AG04450 (cell line): ENCODE data around the gene HDAC7. TPM values are rescaled to one million over a fixed set of nuclear protein-coding genes. Genes with fewer than 3 reads are reported as not detected.
A peak's percentile ranks its signal among the peaks of the same experiment; 100 is the strongest.

ENCODE experiments used
- CTCF ChIA-PET: fragments of 300-600, 350-600 bp; formaldehyde crosslinking; extraction: SDS; loops from one replicate; lab custom pipeline; 2022; ENCODE audit warnings: antibody characterized with exemption, inconsistent platforms; lab: Charles Lee
- POLR2A ChIA-PET: fragments of 350-600 bp; formaldehyde crosslinking; extraction: SDS; loops from one replicate; lab custom pipeline; 2021; ENCODE audit warnings: antibody characterized with exemption, inconsistent platforms; lab: Yijun Ruan, JAX
- DNase-seq: peaks from one replicate; pipeline ENCODE4 v3.0.0-alpha.2; 2011; ENCODE audit warnings: low read depth, low spot score
- H3K27ac ChIP-seq: one replicate; pipeline ENCODE4 v1.5.1; 2012; ENCODE audit warnings: low read depth, low read length, control low read depth
- H3K27me3 ChIP-seq: one replicate; pipeline ENCODE4 v1.6.0; 2012; ENCODE audit warnings: low read length; ENCODE audit not compliant: control insufficient read depth, insufficient read depth
- H3K4me3 ChIP-seq: 2 replicates; pipeline ENCODE4 v1.5.1; 2011; ENCODE audit warnings: mild to moderate bottlenecking, low read depth, low read length, control low read depth
- H3K9me3 ChIP-seq: 2 replicates; pipeline ENCODE4 v1.5.1; 2012; ENCODE audit warnings: low read length; ENCODE audit not compliant: control insufficient read depth, insufficient read depth
- polyA minus RNA-seq: library from RNA; depleted of rRNA, polyadenylated mRNA; stranded (reverse); fragments of >200 nt; gene quantifications from 2 replicates; pipeline ENCODE4 v1.2.3, GENCODE V29; 2011; rRNA and poly(A)+ RNA removed
- polyA plus RNA-seq: library from polyadenylated mRNA; depleted of rRNA; stranded (reverse); fragments of >200 nt; gene quantifications from 2 replicates; pipeline ENCODE4 v1.2.3, GENCODE V29; 2011; rRNA removed
- TF ChIP-seq, protein P1 (sequence below): IDR thresholded peaks from 2 replicates; pipeline ENCODE4 v1.5.1; 2011; ENCODE audit warnings: low read depth, low read length, control low read depth, inconsistent platforms

Gene HDAC7
- polyA plus RNA-seq (17.1 and 22.1 TPM in 2 replicates), polyA minus RNA-seq (22.5 and 25.5 TPM in 2 replicates)

DNA sequence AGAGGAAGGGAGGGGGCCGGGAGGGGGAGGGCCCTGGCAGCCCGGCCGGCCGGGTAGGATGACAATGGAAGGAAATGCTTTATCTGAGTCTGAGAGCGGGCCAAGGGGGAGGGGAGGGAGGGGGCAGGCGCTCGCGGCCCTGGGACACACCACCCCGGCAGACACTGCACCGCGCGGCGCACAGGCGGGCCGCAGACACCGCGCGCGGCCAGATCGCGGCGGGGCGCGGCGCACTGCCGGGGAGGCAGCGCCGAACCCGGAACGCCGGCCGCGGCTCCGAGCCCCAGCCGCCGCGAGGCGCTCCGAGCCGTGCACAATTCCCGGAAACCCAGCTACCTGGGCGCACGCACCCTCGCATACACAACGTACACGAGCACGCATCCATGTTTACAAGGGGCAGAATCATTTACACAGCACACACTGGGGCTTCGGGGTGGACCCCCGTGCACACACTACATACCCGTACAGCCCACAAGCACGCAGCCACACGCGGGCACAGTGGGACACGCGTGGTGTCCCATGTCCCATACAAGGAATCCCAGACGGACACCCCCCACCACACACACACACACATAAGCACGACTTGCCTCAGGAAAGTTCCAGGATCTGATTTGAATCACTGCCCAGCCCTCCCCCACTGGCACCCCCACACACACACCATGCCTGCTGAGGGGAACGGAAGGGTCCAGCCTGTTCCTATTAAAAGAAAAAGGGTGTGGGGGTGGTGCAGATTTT is at the start of gene HDAC7:
Gene HDAC7 (minus strand): TSS at position 8 of the 735 bp plus-strand sequence. CDS start 118 bp downstream, outside the sequence.
- TF ChIP-seq, protein P1, sequence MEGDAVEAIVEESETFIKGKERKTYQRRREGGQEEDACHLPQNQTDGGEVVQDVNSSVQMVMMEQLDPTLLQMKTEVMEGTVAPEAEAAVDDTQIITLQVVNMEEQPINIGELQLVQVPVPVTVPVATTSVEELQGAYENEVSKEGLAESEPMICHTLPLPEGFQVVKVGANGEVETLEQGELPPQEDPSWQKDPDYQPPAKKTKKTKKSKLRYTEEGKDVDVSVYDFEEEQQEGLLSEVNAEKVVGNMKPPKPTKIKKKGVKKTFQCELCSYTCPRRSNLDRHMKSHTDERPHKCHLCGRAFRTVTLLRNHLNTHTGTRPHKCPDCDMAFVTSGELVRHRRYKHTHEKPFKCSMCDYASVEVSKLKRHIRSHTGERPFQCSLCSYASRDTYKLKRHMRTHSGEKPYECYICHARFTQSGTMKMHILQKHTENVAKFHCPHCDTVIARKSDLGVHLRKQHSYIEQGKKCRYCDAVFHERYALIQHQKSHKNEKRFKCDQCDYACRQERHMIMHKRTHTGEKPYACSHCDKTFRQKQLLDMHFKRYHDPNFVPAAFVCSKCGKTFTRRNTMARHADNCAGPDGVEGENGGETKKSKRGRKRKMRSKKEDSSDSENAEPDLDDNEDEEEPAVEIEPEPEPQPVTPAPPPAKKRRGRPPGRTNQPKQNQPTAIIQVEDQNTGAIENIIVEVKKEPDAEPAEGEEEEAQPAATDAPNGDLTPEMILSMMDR = no peak
- Histone ChIP-seq H3K27me3 (no peaks in the 10 kb centered on the region), H3K27ac (peak within 1 kb of the TSS; percentile 99), H3K4me3 (peak within 1 kb of the TSS; percentile 91), H3K9me3 (no peaks in the 10 kb centered on the region; the same call in 1 of the 2 replicates)
- POLR2A ChIA-PET = interaction anchor here (0.6 to 1.4 kb wide), 9 partner anchors 9 to 182 kb away, joined by 3 to 19 read pairs (median 11); no protein-coding TSS in a partner anchor
- CTCF ChIA-PET = interaction anchor here (0.6 to 2.1 kb wide), 8 partner anchors 11 to 351 kb away, joined by 3 to 13 read pairs (median 4); no protein-coding TSS in a partner anchor
- no peak for DNase-seq

GRCh38 chr12:47868552-47869031 is 48.9 kb upstream of the HDAC7 start:
- Histone ChIP-seq H3K4me3 (no peak overlapping the region), H3K27me3 (no peaks in the 10 kb centered on the region), H3K9me3 (no peaks in the 10 kb centered on the region; the same call in 1 of the 2 replicates), H3K27ac (no peak overlapping the region)
- TF ChIP-seq, protein P1 = no peak
- no peak for DNase-seq
- ChIA-PET CTCF (interaction anchor here (0.5 to 1.8 kb wide), 5 partner anchors 30 to 273 kb away, joined by 3 to 4 read pairs (median 4); partner anchors contain the start of gene TMEM106C), POLR2A (no interaction called here)

DNA sequence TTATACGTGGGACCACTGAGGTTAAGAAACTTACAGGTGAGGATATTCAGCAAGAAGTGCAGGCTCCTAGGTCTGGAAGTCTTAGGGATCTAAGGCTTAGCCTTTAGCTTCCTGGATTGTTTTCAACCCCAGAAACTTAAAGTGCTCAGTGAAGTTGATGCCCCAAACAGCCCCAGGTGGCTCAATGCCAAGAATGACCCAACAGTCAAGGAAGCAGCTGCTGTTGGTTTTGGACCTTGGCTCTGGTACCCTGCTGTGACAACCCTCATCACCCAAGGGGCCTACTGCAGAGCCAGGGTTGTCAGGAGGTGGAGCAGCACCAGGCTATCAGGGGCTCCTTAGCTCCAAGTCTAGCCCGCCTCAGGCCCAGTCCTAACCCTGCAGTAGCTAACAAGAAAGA is 48.3 kb upstream of the HDAC7 start:
- H3K27ac ChIP-seq = no peak overlapping the region
- no peaks in the 10 kb centered on the region; the same call in 1 of the 2 replicates for H3K9me3 ChIP-seq
- ChIA-PET CTCF (interaction anchor here (0.5 to 1.2 kb wide), 4 partner anchors 26 to 273 kb away, joined by 3 to 4 read pairs (median 4); partner anchors contain the start of gene TMEM106C), POLR2A (interaction anchor here (1.0 to 1.1 kb wide), 2 partner anchors 14 to 37 kb away, joined by 3 to 4 read pairs; partner anchors contain the start of gene VDR)
- no peak overlapping the region for H3K4me3 ChIP-seq
- no peak for DNase-seq
- TF ChIP-seq, protein P1 = no peak
- H3K27me3 ChIP-seq = no peaks in the 10 kb centered on the region

DNA sequence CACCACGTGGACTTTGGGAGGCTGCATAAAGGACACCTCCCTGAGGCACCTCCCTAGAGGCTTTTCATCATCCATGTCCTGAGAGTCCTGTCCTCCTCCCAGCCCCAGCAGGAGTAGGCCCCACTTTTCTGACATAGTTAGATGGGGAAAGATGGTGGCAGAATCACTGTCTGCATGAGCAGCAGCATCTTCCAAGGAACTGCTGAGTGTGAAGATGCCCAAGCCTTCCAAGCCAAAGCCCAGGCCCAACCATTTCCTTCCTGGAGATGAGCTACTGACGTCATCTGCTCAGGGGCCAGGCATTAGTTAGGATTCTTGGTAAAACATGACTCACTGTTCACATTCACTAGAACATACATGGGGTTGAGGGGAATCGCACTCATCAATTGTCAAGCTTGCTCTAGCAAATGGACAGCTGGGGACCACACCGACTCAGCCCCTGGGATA is 47.8 kb upstream of the HDAC7 start:
- H3K27ac ChIP-seq = peak overlapping the region; percentile 61
- ChIA-PET POLR2A (interaction anchor here (1.0 to 1.1 kb wide), 2 partner anchors 14 to 38 kb away, joined by 3 to 4 read pairs; partner anchors contain the start of gene VDR), CTCF (interaction anchor here (0.6 to 1.2 kb wide), 3 partner anchors 26 to 96 kb away, joined by 3 to 4 read pairs (median 3); partner anchors contain the start of gene TMEM106C)
- TF ChIP-seq, protein P1 = no peak
- no peaks in the 10 kb centered on the region for H3K27me3 ChIP-seq
- no peak overlapping the region for H3K4me3 ChIP-seq
- H3K9me3 ChIP-seq = no peaks in the 10 kb centered on the region; the same call in 1 of the 2 replicates
- DNase-seq = peak; percentile 70
